Retinal pigment epithelial cell (primary cell): ENCODE measurements around the gene PIAS2.
"Not testable (repeated sequence)": the region's sequence is repeated elsewhere in the genome, so short reads cannot be mapped to it uniquely, and the experiment has no call there.

Source experiments
- DNase-seq: peaks from one replicate; pipeline ENCODE4 v3.0.0-alpha.2; 2010; ENCODE audit warnings: low read depth
- H3K4me3 ChIP-seq: 2 replicates; pipeline ENCODE4 v1.5.1; 2011; ENCODE audit warnings: mild to moderate bottlenecking, low read length, control low read depth, moderate library complexity
- TF ChIP-seq, protein P1 (sequence below): conservative IDR thresholded peaks from 2 replicates; pipeline ENCODE4 v1.5.1; 2011; ENCODE audit warnings: low read depth, low read length, control low read depth, inconsistent platforms

PIAS2 gene, protein sequence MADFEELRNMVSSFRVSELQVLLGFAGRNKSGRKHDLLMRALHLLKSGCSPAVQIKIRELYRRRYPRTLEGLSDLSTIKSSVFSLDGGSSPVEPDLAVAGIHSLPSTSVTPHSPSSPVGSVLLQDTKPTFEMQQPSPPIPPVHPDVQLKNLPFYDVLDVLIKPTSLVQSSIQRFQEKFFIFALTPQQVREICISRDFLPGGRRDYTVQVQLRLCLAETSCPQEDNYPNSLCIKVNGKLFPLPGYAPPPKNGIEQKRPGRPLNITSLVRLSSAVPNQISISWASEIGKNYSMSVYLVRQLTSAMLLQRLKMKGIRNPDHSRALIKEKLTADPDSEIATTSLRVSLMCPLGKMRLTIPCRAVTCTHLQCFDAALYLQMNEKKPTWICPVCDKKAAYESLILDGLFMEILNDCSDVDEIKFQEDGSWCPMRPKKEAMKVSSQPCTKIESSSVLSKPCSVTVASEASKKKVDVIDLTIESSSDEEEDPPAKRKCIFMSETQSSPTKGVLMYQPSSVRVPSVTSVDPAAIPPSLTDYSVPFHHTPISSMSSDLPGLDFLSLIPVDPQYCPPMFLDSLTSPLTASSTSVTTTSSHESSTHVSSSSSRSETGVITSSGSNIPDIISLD

DNA sequence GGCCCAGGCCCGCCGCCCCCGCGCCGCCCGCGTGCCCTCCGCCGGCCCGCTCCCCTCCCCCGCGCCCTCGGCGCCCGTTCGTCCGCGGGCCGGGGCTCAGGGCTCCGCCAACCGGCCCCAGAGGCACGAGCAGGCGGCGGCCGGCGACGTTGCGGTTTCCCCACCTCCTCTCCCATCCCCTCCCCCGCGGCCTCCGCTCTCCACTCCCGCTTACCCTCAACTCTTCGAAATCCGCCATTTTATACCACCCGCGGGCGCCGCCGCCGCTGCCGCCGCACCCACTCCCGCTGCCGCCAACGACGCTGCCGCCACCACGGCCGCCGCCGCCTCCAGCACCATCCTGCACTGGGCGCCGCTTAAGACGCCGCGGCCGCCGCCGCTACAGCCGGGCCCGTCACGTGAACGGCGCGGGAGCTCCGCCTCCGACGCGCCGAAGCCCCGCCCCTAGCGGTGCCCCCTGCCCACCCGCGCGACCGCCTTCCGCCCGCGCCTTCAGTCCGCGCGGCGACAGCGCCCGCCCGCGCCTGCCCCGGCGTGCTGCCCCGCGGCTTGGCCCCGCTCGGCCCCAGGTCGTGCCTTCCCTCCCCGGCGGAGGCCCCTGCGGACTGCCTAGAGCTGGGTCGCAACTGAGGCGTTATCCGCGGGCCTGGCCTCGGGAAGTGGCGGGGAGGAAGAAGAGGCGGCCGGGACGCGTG lies at the start of gene PIAS2, which contains the start of gene KATNAL2:
TSS of gene PIAS2 (minus strand) at position 400 of the 695 bp plus-strand sequence. CDS start at position 238, 162 bp downstream.
TSS of gene KATNAL2 (plus strand) at position 495 of the 695 bp plus-strand sequence. CDS start 29,271 bp downstream, outside the sequence.
- TF ChIP-seq, protein P1, sequence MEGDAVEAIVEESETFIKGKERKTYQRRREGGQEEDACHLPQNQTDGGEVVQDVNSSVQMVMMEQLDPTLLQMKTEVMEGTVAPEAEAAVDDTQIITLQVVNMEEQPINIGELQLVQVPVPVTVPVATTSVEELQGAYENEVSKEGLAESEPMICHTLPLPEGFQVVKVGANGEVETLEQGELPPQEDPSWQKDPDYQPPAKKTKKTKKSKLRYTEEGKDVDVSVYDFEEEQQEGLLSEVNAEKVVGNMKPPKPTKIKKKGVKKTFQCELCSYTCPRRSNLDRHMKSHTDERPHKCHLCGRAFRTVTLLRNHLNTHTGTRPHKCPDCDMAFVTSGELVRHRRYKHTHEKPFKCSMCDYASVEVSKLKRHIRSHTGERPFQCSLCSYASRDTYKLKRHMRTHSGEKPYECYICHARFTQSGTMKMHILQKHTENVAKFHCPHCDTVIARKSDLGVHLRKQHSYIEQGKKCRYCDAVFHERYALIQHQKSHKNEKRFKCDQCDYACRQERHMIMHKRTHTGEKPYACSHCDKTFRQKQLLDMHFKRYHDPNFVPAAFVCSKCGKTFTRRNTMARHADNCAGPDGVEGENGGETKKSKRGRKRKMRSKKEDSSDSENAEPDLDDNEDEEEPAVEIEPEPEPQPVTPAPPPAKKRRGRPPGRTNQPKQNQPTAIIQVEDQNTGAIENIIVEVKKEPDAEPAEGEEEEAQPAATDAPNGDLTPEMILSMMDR = no peak
- H3K4me3 ChIP-seq = peak within 1 kb of the TSS; percentile 84
- DNase-seq = no peak

DNA sequence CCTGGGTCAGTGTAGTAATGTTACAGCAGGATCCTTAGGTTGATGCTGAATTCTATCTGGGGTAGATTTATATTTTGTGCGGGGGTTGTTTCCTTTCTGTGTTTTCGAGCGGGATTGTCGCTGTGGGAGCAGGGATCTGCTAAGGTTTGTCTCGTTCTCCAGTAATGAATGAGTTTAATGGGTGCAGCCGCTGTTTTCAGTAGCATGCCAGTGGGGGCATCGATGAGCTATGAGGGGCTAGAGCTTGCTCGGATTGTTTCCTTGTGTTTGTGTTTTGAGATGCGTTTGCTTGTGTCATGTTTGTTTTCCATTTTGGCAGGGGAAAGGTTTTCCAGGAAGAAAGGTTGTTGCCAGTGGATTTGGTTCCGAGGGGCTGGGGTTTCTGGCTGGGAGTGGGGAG lies 49.0 kb upstream of the PIAS2 start:
- DNase-seq, H3K4me3 ChIP-seq: not testable (repeated sequence)

DNA sequence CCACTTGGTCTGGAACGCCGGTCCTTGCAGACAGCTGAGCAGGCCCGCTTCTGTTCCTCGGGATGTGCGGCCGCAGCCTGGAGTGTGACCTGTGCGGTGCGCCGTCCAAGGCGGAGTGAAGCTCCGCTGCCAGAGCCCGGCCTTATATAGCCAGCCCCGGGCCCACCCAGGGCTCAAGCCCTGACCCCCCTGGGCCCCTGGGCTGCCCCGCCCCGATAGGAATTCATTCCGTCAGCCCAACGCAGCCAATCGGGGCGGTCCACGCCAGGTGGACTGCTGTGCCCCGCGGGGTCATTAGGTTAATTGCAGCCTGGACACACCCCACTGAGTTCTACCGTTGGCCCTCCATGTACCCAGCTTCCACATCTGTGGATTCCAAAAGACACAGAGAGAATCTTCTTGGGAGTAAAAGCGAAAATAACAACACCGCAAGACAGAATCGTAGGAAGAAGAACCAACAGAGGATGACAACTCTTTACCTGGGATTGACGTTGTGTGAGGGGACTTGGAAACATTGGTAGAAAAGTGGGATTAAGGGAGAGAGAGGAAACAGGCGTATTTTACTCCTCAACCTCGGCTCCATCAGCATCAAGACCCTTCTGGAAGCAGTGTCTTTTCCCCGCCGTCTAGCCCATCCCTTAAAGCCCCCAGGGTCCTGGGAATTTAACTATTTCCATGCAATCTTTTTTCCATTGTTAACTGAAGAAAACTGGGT lies 47.4 kb upstream of the PIAS2 start:
- H3K4me3 ChIP-seq, DNase-seq: not testable (repeated sequence)

DNA sequence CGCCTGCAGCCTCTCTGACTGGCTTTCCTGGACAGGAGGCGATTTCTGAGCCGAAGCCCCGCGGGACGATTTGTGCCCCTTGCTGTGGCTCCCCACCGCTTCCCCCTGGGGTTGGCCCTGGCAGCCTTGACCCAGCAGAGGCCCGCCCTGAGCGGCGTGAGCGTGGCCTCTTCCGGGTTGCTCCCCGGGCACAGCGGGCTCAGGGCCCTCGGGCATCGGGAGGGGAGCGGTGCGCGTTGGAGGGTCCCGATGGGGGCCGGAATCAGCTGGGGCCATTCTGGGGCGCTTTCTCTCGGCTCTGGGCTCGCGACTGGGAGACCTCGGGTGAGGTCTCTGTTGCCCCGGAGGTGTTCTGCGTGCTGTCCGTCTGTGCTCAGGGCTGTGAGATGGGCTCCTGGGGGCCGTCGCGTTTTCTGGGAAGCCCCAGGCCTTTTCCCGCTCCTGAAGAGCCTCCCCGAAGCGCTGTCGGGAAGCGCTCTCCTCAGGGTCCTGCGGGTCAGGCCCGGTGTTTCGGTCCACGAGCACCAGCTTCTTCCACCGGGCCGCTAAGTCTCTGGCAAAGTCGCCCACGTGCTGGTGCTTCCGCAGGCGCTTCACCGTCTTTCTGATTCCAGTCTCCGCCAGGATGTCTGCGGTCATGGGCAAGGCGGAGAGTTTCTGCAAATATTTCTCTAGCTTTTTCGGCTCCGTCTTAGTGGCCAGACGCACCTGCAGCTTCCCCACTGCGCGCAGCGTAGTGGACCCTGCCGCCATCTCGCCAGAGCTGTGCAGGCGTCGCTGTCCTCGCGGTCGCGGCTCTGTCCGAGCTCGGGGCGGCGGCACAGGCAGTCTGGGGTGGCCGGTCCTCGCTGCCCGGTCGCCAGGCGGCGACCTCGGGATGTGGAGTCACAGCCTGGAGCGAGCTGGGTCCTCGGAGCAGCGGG lies 46.6 kb upstream of the PIAS2 start:
- H3K4me3 ChIP-seq, DNase-seq: not testable (repeated sequence)

DNA sequence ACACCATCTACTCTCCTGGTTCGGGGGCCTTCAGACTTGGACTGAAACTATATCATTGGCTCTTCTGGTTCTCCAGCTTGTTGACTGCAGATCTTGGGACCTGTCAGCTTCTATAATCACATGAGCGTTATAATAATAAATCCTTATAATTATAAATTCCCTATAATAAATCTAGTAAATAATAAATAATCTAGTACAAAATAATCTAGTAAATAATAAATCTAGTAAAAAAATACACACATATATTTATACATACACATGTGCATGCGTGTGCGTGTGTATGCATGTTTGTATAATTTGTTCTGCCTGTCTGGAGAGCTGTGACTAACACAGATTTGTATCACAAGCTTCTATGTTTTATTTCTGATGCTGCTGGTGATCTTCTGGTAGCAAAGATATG lies 40.9 kb upstream of the PIAS2 start:
- DNase-seq = no peak
- TF ChIP-seq, protein P1 = no peak
- no peak overlapping the region for H3K4me3 ChIP-seq

DNA sequence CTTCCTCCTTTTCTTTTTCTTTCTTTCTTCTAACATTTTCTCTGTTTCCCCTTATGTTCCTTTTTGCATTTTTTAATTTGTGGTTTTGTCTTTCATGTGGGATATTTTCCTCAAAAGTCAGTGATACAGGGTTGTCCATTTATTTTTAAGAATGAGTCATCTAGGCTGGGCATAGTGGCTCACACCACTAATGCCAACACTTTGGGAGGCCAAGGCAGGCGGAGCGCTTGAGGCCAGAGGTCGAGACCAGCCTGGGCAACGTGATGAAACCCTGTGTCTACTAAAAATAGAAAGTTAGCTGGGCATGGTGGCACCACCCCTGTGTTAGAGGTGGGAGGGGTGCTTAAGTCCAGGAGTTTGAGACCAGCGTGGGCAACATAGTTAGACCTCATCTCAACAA lies 35.9 kb upstream of the PIAS2 start:
- no peak overlapping the region for H3K4me3 ChIP-seq
- DNase-seq = no peak
- TF ChIP-seq, protein P1 = no peak

DNA sequence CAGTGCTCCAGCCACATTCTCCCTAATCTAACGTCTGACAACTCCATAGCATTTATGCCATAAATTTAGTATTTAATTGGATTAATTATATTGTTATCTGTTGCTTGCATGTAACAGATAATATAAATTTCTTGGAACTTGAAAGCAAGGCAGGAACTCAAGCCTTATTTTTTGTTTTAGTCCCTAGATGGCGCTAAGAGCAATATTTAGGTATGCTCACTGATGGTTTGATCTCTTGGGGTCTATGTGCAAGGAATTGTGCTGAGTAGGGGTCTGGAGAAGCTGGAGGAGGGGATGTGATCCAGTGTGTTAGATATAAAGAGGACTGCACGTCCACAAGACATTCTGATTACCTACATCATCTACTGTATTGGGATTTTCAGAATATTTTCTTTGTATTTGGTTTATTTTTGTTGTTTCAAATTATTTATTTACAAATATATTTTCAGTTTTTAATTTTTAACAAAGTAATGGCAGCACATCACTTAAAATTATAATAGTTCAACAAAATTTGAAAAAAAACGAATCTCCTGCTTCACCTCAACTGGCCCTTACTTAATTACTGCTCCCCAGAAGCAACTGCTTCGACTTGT lies 32.9 kb upstream of the PIAS2 start:
- DNase-seq = no peak
- TF ChIP-seq, protein P1 = peak; percentile 64
- no peak overlapping the region for H3K4me3 ChIP-seq
